SK-N-SH treated with all-trans-retinoic acid at 6 μM for 48 hours (cell line): ENCODE measurements around the gene GET4.

Experiments
- CSDC2 ChIP-seq: fragments of 250-450 bp; sonication (Bioruptor Pico); IDR thresholded peaks from 2 replicates; pipeline ENCODE4 v1.5.0; 2020; ENCODE audit warnings: mild to moderate bottlenecking, moderate library complexity
- ESRRG ChIP-seq: fragments of 250-450 bp; sonication (Bioruptor Pico); IDR thresholded peaks from 2 replicates; pipeline ENCODE4 v1.6.1; 2021; ENCODE audit warnings: mild to moderate bottlenecking
- GLIS3 ChIP-seq: fragments of 250-450 bp; sonication (Bioruptor Pico); IDR thresholded peaks from 2 replicates; pipeline ENCODE4 v1.5.0; 2020; ENCODE audit warnings: mild to moderate bottlenecking, moderate library complexity
- OSR1 ChIP-seq: fragments of 250-450 bp; sonication (Bioruptor Pico); IDR thresholded peaks from 2 replicates; pipeline ENCODE4 v1.8.0; 2022; ENCODE audit warnings: moderate library complexity, mild to moderate bottlenecking, inconsistent platforms
- PATZ1 ChIP-seq: fragments of 250-450 bp; sonication (Bioruptor Pico); IDR thresholded peaks from 2 replicates; pipeline ENCODE4 v1.8.0; 2020; ENCODE audit warnings: mild to moderate bottlenecking, moderate library complexity, borderline replicate concordance
- RARB ChIP-seq: fragments of 250-450 bp; sonication (Bioruptor Pico); IDR thresholded peaks from 2 replicates; pipeline ENCODE4 v1.8.0; 2021; ENCODE audit warnings: mild to moderate bottlenecking, moderate library complexity
- TCF4 ChIP-seq: fragments of 250-450 bp; sonication (Bioruptor Pico); IDR thresholded peaks from 2 replicates; pipeline ENCODE4 v1.8.0; 2021; ENCODE audit warnings: mild to moderate bottlenecking, moderate library complexity, borderline replicate concordance
- TOX ChIP-seq: fragments of 250-450 bp; sonication (Bioruptor Pico); IDR thresholded peaks from 2 replicates; pipeline ENCODE4 v1.8.0; 2021; ENCODE audit warnings: mild to moderate bottlenecking, moderate library complexity, borderline replicate concordance
- ZFP30 ChIP-seq: fragments of 450-650 bp; formaldehyde crosslinking; IDR thresholded peaks from 2 replicates; pipeline ENCODE4 v1.5.0; 2022; ENCODE audit warnings: mild to moderate bottlenecking, moderate library complexity
- ZNF565 ChIP-seq: fragments of 450-650 bp; formaldehyde crosslinking; conservative IDR thresholded peaks from 2 replicates; pipeline ENCODE4 v1.5.0; 2020; ENCODE audit warnings: low read depth, mild to moderate bottlenecking, moderate library complexity
- TF ChIP-seq, protein P1 (sequence below): fragments of 250-450 bp; sonication (Bioruptor Pico); IDR thresholded peaks from 2 replicates; pipeline ENCODE4 v1.8.0; 2021; ENCODE audit warnings: low read depth, mild to moderate bottlenecking, moderate library complexity, borderline replicate concordance
- TF ChIP-seq, protein P2 (sequence below): fragments of 250-450 bp; sonication (Bioruptor Pico); IDR thresholded peaks from 2 replicates; pipeline ENCODE4 v1.5.1; 2021; ENCODE audit warnings: mild to moderate bottlenecking, moderate library complexity

GRCh38 chr7:895451-896052 lies 19.2 kb downstream of the GET4 start:
- TF ChIP-seq PATZ1, result no peak
- TF ChIP-seq CSDC2 (CRISPR knock-in tag), result no peak
- TF ChIP-seq RARB (CRISPR knock-in tag), result no peak
- TF ChIP-seq, protein P1, sequence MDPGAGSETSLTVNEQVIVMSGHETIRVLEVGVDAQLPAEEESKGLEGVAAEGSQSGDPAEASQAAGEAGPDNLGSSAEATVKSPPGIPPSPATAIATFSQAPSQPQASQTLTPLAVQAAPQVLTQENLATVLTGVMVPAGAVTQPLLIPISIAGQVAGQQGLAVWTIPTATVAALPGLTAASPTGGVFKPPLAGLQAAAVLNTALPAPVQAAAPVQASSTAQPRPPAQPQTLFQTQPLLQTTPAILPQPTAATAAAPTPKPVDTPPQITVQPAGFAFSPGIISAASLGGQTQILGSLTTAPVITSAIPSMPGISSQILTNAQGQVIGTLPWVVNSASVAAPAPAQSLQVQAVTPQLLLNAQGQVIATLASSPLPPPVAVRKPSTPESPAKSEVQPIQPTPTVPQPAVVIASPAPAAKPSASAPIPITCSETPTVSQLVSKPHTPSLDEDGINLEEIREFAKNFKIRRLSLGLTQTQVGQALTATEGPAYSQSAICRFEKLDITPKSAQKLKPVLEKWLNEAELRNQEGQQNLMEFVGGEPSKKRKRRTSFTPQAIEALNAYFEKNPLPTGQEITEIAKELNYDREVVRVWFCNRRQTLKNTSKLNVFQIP (CRISPR knock-in tag), result no peak
- no peak for TF ChIP-seq ESRRG (CRISPR knock-in tag)
- TF ChIP-seq ZFP30 (CRISPR knock-in tag), result no peak
- no peak for TF ChIP-seq TOX
- TF ChIP-seq, protein P2, sequence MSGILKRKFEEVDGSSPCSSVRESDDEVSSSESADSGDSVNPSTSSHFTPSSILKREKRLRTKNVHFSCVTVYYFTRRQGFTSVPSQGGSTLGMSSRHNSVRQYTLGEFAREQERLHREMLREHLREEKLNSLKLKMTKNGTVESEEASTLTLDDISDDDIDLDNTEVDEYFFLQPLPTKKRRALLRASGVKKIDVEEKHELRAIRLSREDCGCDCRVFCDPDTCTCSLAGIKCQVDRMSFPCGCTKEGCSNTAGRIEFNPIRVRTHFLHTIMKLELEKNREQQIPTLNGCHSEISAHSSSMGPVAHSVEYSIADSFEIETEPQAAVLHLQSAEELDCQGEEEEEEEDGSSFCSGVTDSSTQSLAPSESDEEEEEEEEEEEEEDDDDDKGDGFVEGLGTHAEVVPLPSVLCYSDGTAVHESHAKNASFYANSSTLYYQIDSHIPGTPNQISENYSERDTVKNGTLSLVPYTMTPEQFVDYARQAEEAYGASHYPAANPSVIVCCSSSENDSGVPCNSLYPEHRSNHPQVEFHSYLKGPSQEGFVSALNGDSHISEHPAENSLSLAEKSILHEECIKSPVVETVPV (CRISPR knock-in tag), result no peak
- no peak for TF ChIP-seq OSR1 (CRISPR knock-in tag)
- no peak for TF ChIP-seq GLIS3 (CRISPR knock-in tag)
- TF ChIP-seq ZNF565 (CRISPR knock-in tag), result no peak
- no peak for TF ChIP-seq TCF4 (CRISPR knock-in tag)
